Parathyroid adenoma (tissue), 2 donors: ENCODE results near the gene TMUB1.

Experiments used
- H2AFZ ChIP-seq: fragments of 300-600 bp; sonication (generic); one replicate; pipeline ENCODE4 v1.7.0; 2017; ENCODE audit warnings: antibody characterized with exemption, mild to moderate bottlenecking
- H3K27ac ChIP-seq: fragments of 300-600 bp; sonication (generic); one replicate; pipeline ENCODE4 v1.7.0; 2017
- H3K27me3 ChIP-seq: fragments of 300-600 bp; sonication (generic); one replicate; pipeline ENCODE4 v1.7.0; 2017; ENCODE audit warnings: low read length; ENCODE audit not compliant: control insufficient read depth, insufficient read depth
- H3K36me3 ChIP-seq: fragments of 300-600 bp; sonication (generic); one replicate; pipeline ENCODE4 v1.7.0; 2017; ENCODE audit warnings: low read length; ENCODE audit not compliant: control insufficient read depth, insufficient read depth
- H3K4me1 ChIP-seq: fragments of 300-600 bp; sonication (generic); one replicate; pipeline ENCODE4 v1.7.0; 2017; ENCODE audit warnings: control low read depth
- H3K4me2 ChIP-seq: fragments of 300-600 bp; sonication (generic); one replicate; pipeline ENCODE4 v1.7.0; 2017; ENCODE audit warnings: low read length
- H3K4me3 ChIP-seq: fragments of 300-600 bp; sonication (generic); one replicate; pipeline ENCODE4 v1.7.0; 2017; ENCODE audit warnings: low read depth, low read length
- H3K79me2 ChIP-seq: fragments of 300-600 bp; sonication (generic); one replicate; pipeline ENCODE4 v1.7.0; 2017; ENCODE audit warnings: control low read depth
- H3K9ac ChIP-seq: fragments of 300-600 bp; sonication (generic); one replicate; pipeline ENCODE4 v1.7.0; 2017; ENCODE audit warnings: mild to moderate bottlenecking
- H3K9me3 ChIP-seq: fragments of 300-600 bp; sonication (generic); one replicate; pipeline ENCODE4 v1.7.0; 2017; ENCODE audit warnings: low read length; ENCODE audit not compliant: control insufficient read depth
- CTCF ChIP-seq: fragments of 300-600 bp; sonication (generic); IDR thresholded peaks from one replicate; pipeline ENCODE4 v1.7.0; 2017; ENCODE audit warnings: antibody characterized with exemption, mild to moderate bottlenecking
- donor health status: primary hyperparathyroidism.

Gene TMUB1

DNA sequence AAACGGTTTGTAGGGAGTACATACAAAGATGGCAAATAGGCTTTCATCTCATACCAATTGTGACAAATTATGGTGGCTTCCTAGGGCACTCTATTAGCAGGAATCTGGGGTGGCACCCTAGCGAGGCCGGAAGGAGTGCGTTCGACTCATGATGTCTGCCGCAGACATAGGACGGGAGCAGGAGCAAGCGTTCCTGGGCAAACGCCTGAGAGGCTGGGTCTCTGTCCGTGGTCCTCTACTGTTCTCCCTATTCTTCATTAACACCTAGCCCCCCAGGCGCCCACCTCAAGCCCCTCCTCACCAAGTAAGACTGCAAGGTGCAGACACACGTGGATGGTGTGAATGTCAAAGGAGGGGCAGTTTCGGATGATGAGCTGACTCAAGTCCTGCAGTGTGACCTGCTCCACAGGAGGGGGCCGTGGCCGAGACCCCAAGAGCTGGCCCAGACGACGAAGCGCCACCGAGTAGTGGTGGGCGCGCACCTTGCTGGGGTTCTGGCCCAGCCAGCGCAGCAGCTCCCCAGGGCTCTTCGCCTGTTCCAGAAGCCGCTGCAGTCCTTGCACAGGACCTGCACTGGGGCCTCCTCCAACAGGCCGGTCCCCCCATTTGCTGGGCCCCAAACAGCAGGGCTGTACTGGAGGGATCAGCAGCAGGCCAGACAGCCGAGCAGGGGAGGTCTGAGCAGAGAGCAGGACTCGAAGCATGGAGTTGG lies 3.9 kb downstream of the TMUB1 start:
- Histone ChIP-seq H3K4me3 (peak overlapping the region; percentile 89), H3K27ac (peak overlapping the region; percentile 96), H3K79me2 (peaks cover 10% of the 10 kb centered on the region), H3K4me2 (peak overlapping the region; percentile 98), H3K9me3 (no peaks in the 10 kb centered on the region), H3K36me3 (no peaks in the 10 kb centered on the region), H2AFZ (no peak overlapping the region), H3K4me1 (peaks cover 26% of the 10 kb centered on the region), H3K27me3 (no peaks in the 10 kb centered on the region), H3K9ac (no peak overlapping the region)
- TF ChIP-seq CTCF, result no peak

- Histone ChIP-seq H2AFZ (no peak overlapping the region), H3K9ac (no peak overlapping the region), H3K36me3 (no peaks in the 10 kb centered on the region), H3K4me3 (no peak overlapping the region), H3K79me2 (peaks cover 10% of the 10 kb centered on the region), H3K27me3 (no peaks in the 10 kb centered on the region), H3K4me1 (peaks cover 26% of the 10 kb centered on the region), H3K9me3 (no peaks in the 10 kb centered on the region), H3K27ac (no peak overlapping the region), H3K4me2 (no peak overlapping the region)
- no peak for TF ChIP-seq CTCF
Measured at GRCh38 chr7:151078233-151079040, 4.9 kb downstream of the TMUB1 start.

DNA sequence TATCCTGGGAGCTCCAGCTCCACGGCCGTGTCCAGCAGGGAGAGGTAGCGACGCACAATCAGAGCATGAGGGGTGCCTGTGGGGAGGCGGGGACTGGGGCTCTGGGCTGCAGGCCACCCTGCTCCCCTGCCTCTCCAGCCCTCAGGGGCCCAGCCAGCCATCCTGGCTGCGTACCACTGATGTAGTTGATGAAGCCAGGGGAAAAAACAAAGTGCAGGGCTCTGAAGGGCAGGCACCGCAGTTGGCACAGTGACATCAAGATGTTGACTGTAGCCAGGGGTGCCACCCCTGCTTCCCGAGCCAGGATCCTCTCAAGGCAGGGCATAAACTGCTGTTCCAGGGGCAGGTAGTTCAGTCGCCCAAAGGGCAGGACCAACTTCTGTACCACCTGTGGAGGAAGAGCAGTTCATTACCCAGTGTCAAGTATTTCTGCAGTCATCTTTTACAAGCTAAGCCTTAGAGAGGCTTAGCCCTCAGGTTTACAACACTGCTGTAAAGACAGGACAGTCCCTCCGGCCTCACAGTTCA lies 5.5 kb downstream of the TMUB1 start:
- TF ChIP-seq CTCF, result no peak
- Histone ChIP-seq H3K36me3 (no peaks in the 10 kb centered on the region), H2AFZ (no peak overlapping the region), H3K27ac (peak overlapping the region; percentile 68), H3K4me2 (no peak overlapping the region), H3K9me3 (no peaks in the 10 kb centered on the region), H3K4me3 (no peak overlapping the region), H3K79me2 (peaks cover 10% of the 10 kb centered on the region), H3K27me3 (no peaks in the 10 kb centered on the region), H3K9ac (no peak overlapping the region), H3K4me1 (peaks cover 26% of the 10 kb centered on the region)

GRCh38 chr7:151076863-151077704 lies 6.2 kb downstream of the TMUB1 start:
- peak; percentile 22 for TF ChIP-seq CTCF
- Histone ChIP-seq H3K4me3 (no peak overlapping the region), H2AFZ (no peak overlapping the region), H3K4me2 (no peak overlapping the region), H3K27ac (peak overlapping the region; percentile 68), H3K4me1 (peaks cover 23% of the 10 kb centered on the region), H3K9me3 (no peaks in the 10 kb centered on the region), H3K79me2 (peaks cover 10% of the 10 kb centered on the region), H3K36me3 (no peaks in the 10 kb centered on the region), H3K27me3 (no peaks in the 10 kb centered on the region), H3K9ac (no peak overlapping the region)
